Neural progenitor cell (in vitro differentiated cells): ENCODE results near the gene LPO.
A peak's percentile ranks its signal among the peaks of the same experiment; 100 is the strongest.

ENCODE experiments used
- EZH2 ChIP-seq: fragments of 200-600 bp; sonication (generic); IDR thresholded peaks from 2 replicates; pipeline ENCODE4 v1.6.1; 2017; ENCODE audit warnings: antibody characterized with exemption, mild to moderate bottlenecking, moderate library complexity
- TF ChIP-seq, protein P1 (sequence below): fragments of 200-600 bp; sonication (generic); IDR thresholded peaks from 2 replicates; pipeline ENCODE4 v1.5.1; 2017; ENCODE audit warnings: antibody characterized with exemption, mild to moderate bottlenecking

DNA sequence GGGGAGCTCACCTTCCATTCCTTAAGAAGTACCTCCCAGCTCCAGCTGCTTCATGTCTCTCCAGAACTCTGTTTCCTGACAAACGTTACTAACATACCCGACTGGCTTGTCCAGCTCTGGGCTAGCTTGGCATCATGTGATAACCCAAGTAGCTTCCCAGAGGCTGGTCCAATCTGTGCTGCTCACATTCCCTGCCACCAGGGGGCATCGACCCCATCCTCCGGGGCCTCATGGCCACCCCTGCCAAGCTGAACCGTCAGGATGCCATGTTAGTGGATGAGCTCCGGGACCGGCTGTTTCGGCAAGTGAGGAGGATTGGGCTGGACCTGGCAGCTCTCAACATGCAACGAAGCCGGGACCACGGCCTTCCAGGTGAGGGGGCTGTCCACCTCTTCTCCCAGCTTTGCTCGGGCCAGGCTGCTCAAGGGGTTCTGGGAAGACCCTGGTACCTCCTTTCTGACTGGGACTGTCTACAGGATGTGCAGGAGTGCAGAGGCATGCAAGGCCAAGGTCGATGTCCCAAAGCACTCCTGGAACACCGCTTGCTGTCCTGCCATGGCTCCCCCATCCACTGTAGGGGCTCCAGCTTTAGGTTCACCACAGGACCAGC is 38.3 kb upstream of the LPO start:
- TF ChIP-seq, protein P1, sequence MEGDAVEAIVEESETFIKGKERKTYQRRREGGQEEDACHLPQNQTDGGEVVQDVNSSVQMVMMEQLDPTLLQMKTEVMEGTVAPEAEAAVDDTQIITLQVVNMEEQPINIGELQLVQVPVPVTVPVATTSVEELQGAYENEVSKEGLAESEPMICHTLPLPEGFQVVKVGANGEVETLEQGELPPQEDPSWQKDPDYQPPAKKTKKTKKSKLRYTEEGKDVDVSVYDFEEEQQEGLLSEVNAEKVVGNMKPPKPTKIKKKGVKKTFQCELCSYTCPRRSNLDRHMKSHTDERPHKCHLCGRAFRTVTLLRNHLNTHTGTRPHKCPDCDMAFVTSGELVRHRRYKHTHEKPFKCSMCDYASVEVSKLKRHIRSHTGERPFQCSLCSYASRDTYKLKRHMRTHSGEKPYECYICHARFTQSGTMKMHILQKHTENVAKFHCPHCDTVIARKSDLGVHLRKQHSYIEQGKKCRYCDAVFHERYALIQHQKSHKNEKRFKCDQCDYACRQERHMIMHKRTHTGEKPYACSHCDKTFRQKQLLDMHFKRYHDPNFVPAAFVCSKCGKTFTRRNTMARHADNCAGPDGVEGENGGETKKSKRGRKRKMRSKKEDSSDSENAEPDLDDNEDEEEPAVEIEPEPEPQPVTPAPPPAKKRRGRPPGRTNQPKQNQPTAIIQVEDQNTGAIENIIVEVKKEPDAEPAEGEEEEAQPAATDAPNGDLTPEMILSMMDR = peak; percentile 73
- TF ChIP-seq EZH2 = no peak
